Activated T-cell treated with anti-CD3 and anti-CD28 coated beads, Interleukin-2, amount 50 U/mL, for 4 hours (primary cell): ENCODE data around the gene MICALL2. TPM values are rescaled to one million over a fixed set of nuclear protein-coding genes. Genes with fewer than 3 reads are reported as not detected.

Source experiments
- ATAC-seq, 2 donors: fragments of 200-7000 bp; cut with Tn5 transposase; one replicate each; pipeline ENCODE4 v1.10.0; 2021
- DNase-seq: peaks from one replicate; pipeline ENCODE4 v3.0.0-alpha.2; 2020
- H3K27me3 Mint-ChIP-seq: one replicate; pipeline ENCODE4 v1.8.0; 2021; ENCODE audit warnings: low read depth, mixed read lengths
- H3K36me3 Mint-ChIP-seq: one replicate; pipeline ENCODE4 v1.8.0; 2022; ENCODE audit warnings: mixed read lengths; ENCODE audit not compliant: insufficient read depth
- H3K4me1 Mint-ChIP-seq: one replicate; pipeline ENCODE4 v1.8.0; 2021; ENCODE audit warnings: low read depth, mixed read lengths
- H3K4me3 Mint-ChIP-seq: one replicate; pipeline ENCODE4 v1.8.0; 2021; ENCODE audit warnings: mild to moderate bottlenecking, moderate library complexity, mixed read lengths
- H3K9me3 Mint-ChIP-seq: one replicate; pipeline ENCODE4 v1.8.0; 2021; ENCODE audit warnings: mixed read lengths
- total RNA-seq, 3 donors: library from RNA; stranded (reverse); gene quantifications; one replicate each; pipeline ENCODE4 v1.2.1, GENCODE V29; 2021

Gene MICALL2
- 1 to 10 TPM; 1.3 to 2.7 (median 1.4) TPM for total RNA-seq

DNA sequence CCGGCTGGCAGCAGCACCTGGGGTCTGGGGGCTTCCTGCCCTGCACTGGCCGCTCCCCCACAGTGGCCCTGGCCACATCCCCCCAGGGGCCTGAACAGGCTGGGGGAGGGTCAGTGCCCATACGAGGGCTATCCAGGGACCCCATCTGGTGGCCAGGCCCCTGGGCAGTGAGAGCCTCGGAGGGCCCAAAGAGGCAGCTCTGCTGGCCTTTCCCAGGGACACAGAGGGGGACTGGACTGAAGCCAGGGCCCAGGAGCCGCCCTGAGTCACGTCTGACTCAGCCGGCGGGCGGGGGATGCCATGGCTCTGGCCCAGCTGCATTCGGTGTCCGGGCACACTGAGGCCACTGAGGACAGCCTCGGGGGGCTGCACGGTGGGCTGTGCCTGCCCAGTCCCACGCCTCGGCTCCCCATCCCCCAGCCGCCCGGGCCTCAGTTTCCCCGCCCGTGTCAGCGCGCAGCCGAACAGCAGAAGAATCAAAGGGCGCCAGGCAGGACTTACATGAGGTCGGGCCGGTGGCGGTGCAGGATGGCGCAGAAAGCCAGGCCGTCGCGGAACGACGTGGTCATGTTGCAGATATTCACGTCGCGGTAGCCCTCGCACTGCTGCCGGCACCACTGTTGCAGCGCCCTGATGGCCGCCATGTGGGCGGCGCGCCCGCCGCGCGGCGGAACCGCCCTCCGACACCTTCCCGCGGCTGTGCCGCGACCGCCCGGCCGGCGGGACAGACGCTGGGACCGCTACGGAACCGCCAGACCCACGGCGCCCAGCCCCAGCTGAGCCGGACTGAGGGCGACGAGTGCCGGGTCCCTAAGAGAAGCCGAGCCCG is at the start of gene MICALL2:
Gene MICALL2 (minus strand): TSS at position 788 of the 829 bp plus-strand sequence. CDS start 144 bp downstream, at position 644.
- no peaks in the 10 kb centered on the region for H3K36me3 Mint-ChIP-seq
- DNase-seq (peak; percentile 21), ATAC-seq (peak; percentile 31 to 33)
- peak within 1 kb of the TSS; percentile 73 for H3K4me3 Mint-ChIP-seq
- no peaks in the 10 kb centered on the region for H3K9me3 Mint-ChIP-seq
- H3K4me1 Mint-ChIP-seq = peaks cover 16% of the 10 kb centered on the region
- H3K27me3 Mint-ChIP-seq = no peaks in the 10 kb centered on the region

- no peak for ATAC-seq
- no peak for DNase-seq
- Mint-ChIP-seq H3K27me3 (peaks cover 1% of the 10 kb centered on the region), H3K36me3 (no peaks in the 10 kb centered on the region), H3K4me1 (peaks cover 40% of the 10 kb centered on the region), H3K4me3 (no peak overlapping the region), H3K9me3 (no peaks in the 10 kb centered on the region)
Measured at GRCh38 chr7:1508277-1508758, 49.0 kb upstream of the MICALL2 start.

GRCh38 chr7:1505731-1506550 is 46.7 kb upstream of the MICALL2 start:
- Mint-ChIP-seq H3K36me3 (peaks cover 7% of the 10 kb centered on the region), H3K9me3 (no peaks in the 10 kb centered on the region), H3K4me1 (peaks cover 38% of the 10 kb centered on the region), H3K27me3 (peaks cover 1% of the 10 kb centered on the region), H3K4me3 (peak overlapping the region; percentile 62)
- no peak for ATAC-seq
- no peak for DNase-seq

GRCh38 chr7:1503816-1504775 is 44.8 kb upstream of the MICALL2 start, which contains the start of gene INTS1:
TSS of gene INTS1 (minus strand) at chr7:1504389. CDS start at chr7:1503960, 429 bp downstream.
- Mint-ChIP-seq H3K27me3 (peaks cover 1% of the 10 kb centered on the region), H3K9me3 (no peaks in the 10 kb centered on the region), H3K36me3 (peaks cover 11% of the 10 kb centered on the region), H3K4me1 (peaks cover 38% of the 10 kb centered on the region), H3K4me3 (peak within 1 kb of the TSS; percentile 88)
- DNase-seq (peak; percentile 84), ATAC-seq (peak; percentile 95 to 96)

- no peaks in the 10 kb centered on the region for H3K9me3 Mint-ChIP-seq
- no peak for ATAC-seq
- H3K4me1 Mint-ChIP-seq = peaks cover 36% of the 10 kb centered on the region
- peaks cover 1% of the 10 kb centered on the region for H3K27me3 Mint-ChIP-seq
- H3K36me3 Mint-ChIP-seq = peaks cover 11% of the 10 kb centered on the region
- DNase-seq = no peak
- peak overlapping the region; percentile 88 for H3K4me3 Mint-ChIP-seq
Measured at GRCh38 chr7:1503390-1503789, 44.1 kb upstream of the MICALL2 start.

GRCh38 chr7:1502845-1503244 is 43.6 kb upstream of the MICALL2 start:
- DNase-seq = no peak
- H3K4me3 Mint-ChIP-seq = peak overlapping the region; percentile 88
- ATAC-seq = no peak
- peaks cover 13% of the 10 kb centered on the region for H3K36me3 Mint-ChIP-seq
- H3K27me3 Mint-ChIP-seq = peaks cover 1% of the 10 kb centered on the region
- no peaks in the 10 kb centered on the region for H3K9me3 Mint-ChIP-seq
- peaks cover 34% of the 10 kb centered on the region for H3K4me1 Mint-ChIP-seq

DNA sequence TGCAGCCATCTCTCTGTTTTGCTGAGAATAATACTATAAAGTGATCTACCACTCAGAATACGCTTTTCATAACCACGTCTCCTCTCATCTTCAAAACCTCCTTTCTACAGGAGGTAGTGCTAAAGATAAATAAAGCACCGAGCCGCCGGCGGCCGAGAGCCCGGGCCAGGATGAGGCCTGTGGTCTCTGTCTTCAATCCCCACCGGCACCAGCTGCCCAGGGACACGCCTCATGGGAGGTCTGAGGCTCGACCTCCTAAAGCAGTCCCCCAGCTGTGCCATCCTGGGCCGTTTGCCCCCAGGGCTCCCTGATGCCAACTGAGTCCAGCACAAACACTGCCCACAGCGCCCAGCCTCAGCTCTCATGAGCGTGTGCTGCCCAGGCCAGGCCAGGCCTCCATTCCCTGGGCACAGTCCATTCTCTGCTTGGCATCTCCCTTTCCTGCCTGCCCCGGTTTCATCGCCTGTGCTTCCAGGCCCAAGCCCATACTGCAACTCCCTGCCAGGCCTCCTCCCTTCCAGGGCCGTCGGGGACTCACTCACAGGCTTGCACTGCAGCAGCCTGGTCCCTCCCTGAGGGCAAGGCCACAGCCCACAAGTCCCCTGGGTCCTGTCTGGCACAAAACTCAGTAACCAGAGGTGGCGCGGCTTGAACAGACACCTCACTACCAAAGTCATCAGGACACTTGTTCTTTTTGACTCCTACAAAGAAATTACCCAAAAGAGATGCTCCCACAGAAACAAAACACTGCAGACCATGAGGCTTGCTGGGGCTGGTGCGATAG is 42.4 kb upstream of the MICALL2 start:
- no peak for DNase-seq
- Mint-ChIP-seq H3K36me3 (peaks cover 13% of the 10 kb centered on the region), H3K27me3 (no peaks in the 10 kb centered on the region), H3K4me3 (peak overlapping the region; percentile 88), H3K4me1 (peaks cover 27% of the 10 kb centered on the region), H3K9me3 (no peaks in the 10 kb centered on the region)
- no peak for ATAC-seq

DNA sequence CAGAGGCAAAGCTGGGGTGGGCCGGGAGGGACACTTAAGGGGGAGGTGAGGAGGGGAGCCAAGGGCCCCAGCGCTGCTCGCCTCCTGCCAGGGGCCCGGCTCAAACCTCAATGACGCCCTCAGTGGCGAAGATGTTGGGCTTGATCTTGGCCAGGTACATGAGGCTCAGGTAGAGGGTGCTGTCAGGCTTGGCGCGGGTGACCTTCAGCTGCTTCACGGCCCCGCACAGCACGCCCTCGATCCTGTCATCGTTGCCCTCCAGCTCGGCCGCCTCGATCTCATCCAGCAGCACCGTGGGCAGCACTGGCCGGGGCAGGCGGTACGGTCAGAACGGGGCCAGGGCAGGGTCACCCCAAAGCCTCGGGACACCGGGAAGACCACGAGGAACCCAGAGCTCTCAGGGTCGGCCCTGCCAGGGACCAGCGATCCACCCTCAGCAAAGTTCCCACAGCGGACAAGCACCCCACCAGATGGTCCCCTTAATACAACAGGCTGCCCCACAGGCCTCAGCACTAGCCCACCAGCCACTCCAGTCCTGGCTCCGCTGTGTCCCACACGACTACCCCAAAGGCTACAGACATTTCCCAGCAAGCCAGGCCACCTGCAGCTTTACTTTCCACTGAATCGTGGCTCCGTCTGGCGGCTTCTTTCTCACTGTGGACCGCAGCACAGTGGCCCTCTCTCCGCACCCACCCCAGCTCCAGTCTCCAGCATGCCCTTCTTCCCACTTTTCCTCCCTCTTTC is 41.0 kb upstream of the MICALL2 start:
- Mint-ChIP-seq H3K4me3 (no peak overlapping the region), H3K4me1 (peaks cover 23% of the 10 kb centered on the region), H3K9me3 (no peaks in the 10 kb centered on the region), H3K27me3 (no peaks in the 10 kb centered on the region), H3K36me3 (peaks cover 13% of the 10 kb centered on the region)
- no peak for ATAC-seq
- no peak for DNase-seq

- DNase-seq = no peak
- Mint-ChIP-seq H3K27me3 (no peaks in the 10 kb centered on the region), H3K4me3 (no peak overlapping the region), H3K36me3 (peaks cover 13% of the 10 kb centered on the region), H3K9me3 (no peaks in the 10 kb centered on the region), H3K4me1 (peaks cover 23% of the 10 kb centered on the region)
- no peak for ATAC-seq
Measured at GRCh38 chr7:1499367-1500029, 40.2 kb upstream of the MICALL2 start.

DNA sequence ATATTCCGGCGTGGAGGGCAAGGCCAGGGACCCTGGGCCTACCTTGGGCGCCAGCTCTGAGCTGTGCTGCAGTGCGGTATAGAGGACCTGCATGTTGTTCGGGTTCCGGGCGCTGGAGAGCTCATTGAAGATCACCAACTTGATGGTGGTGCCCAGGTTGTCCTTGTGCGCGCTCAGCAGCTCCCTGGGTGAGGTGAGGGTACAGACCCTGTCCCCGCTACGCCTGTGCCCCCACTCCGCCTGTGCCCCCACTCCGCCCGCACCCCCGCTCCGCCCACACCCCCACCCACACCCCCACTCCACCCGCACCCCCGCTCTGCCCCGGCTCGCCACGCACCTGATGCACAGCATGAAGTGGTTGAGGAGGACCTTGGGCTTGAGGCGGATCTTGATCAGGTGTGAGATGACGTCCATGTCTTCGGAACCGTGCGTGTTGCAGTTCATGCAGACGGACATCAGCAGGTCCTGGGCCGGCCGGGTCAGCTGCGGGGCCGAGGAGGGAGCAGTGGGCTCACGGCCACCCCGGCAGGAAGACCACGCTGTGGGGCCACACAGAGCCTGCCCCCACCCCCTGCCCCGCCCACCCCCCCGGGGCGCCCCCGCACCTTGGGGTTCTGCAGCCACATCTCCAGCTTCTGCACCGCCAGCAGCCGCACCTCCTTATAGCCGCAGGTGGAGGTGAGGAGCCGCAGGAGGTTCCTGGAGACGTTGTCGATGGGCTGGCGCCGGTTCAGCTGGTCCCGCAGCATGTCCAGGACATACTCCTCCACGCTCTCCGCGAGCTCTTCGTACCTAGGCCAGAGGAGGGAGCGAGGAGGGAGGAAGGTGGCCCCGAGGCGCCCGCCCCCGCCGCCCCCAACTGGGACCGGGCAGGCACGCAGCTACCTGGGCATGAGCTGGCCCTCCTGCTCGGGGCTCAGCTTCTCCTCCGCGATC is 39.4 kb upstream of the MICALL2 start:
- Mint-ChIP-seq H3K4me1 (peaks cover 21% of the 10 kb centered on the region), H3K27me3 (no peaks in the 10 kb centered on the region), H3K4me3 (no peak overlapping the region), H3K9me3 (no peaks in the 10 kb centered on the region), H3K36me3 (peaks cover 13% of the 10 kb centered on the region)
- no peak for ATAC-seq
- no peak for DNase-seq

DNA sequence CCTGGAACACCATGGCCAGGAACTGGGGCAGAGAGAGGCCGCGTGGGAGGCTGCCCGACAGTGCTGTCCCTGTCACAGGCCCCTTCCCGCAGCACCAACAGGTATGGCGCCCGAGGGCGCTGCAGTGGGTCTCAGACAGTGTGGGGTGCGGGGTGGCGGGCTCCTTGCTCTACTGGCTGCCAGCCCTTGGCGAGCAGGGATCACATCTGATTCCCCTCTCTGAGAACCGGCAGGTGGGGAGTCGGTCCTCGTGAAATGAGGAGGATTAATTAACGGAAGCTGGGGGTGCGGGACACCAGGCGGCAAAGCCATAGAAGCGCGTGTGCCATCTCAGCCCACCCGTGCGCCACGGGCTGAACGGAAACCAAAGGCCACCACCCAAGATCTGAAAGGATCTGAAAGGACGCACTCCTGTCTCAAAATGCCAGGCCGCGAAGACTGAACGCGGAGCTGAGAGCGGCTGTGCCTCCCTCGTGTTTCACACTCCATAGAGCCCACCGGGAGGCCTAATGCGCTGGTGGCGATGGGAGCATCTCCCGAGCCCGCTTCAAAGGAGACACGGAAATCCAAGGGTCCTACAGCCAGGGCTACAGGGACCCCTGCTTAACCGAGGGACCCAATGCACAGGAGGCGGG is 38.1 kb upstream of the MICALL2 start:
- DNase-seq = no peak
- ATAC-seq = no peak
- Mint-ChIP-seq H3K36me3 (peaks cover 14% of the 10 kb centered on the region), H3K9me3 (no peaks in the 10 kb centered on the region), H3K4me1 (peaks cover 12% of the 10 kb centered on the region), H3K27me3 (no peaks in the 10 kb centered on the region), H3K4me3 (no peak overlapping the region)
